K562 (cell line): ENCODE data around the gene LY6G6F. TPM values are rescaled to one million over a fixed set of nuclear protein-coding genes. Genes with fewer than 3 reads are reported as not detected.

ENCODE experiments used
- CHCHD3 ChIP-seq: fragments of 250-450 bp; sonication (Bioruptor Pico); IDR thresholded peaks from 2 replicates; pipeline ENCODE4 v2.1.2; 2022; ENCODE audit warnings: mild to moderate bottlenecking
- ELF1 ChIP-seq: fragments of 200-800 bp; sonication (Bioruptor generic); IDR thresholded peaks from 2 replicates; pipeline ENCODE4 v1.6.1; 2016; ENCODE audit warnings: missing genetic modification characterization, missing compliant biosample characterization
- FOSL1 ChIP-seq: fragments of 200-800 bp; sonication (Bioruptor generic); conservative IDR thresholded peaks from 2 replicates; pipeline ENCODE4 v1.6.1; 2016; ENCODE audit warnings: missing genetic modification characterization, missing compliant biosample characterization
- FOXJ2 ChIP-seq: fragments of 200-800 bp; sonication (Bioruptor generic); IDR thresholded peaks from 2 replicates; pipeline ENCODE4 v1.6.1; 2016; ENCODE audit warnings: missing genetic modification characterization, missing compliant biosample characterization
- FUS ChIP-seq: fragments of 200-400 bp; formaldehyde crosslinking; optimal IDR thresholded peaks from 2 replicates; pipeline ENCODE3; 2017; ENCODE audit warnings: low read depth, low read length
- GATAD2B ChIP-seq: fragments of 450-650 bp; IDR thresholded peaks from 2 replicates; pipeline ENCODE4 v1.6.1; 2017; ENCODE audit warnings: mild to moderate bottlenecking, borderline replicate concordance
- HNRNPLL ChIP-seq: fragments of 200-400 bp; formaldehyde crosslinking; IDR thresholded peaks from 2 replicates; pipeline ENCODE4 v1.6.1; 2017; ENCODE audit warnings: low read length, low read depth, mild to moderate bottlenecking; ENCODE audit not compliant: poor library complexity, severe bottlenecking
- KLF13 ChIP-seq: fragments of 450-650 bp; IDR thresholded peaks from 2 replicates; pipeline ENCODE4 v1.6.1; 2016; ENCODE audit warnings: missing genetic modification characterization, low read depth, mild to moderate bottlenecking, missing compliant biosample characterization, moderate library complexity, borderline replicate concordance
- NFE2 ChIP-seq: IDR thresholded peaks from 2 replicates; pipeline ENCODE4 v1.6.1; 2014; ENCODE audit warnings: antibody characterized with exemption, low read depth
- NR1H2 ChIP-seq: sonication (generic); formaldehyde crosslinking; IDR thresholded peaks from 2 replicates; pipeline ENCODE4 v1.4.0; 2020; ENCODE audit warnings: mild to moderate bottlenecking, missing genetic modification reagents
- POLR2AphosphoS2 ChIP-seq: IDR thresholded peaks from 2 replicates; pipeline ENCODE4 v1.6.1; 2012; ENCODE audit warnings: low read length, improper control_type of control experiment
- RBFOX2 ChIP-seq: fragments of 200-400 bp; formaldehyde crosslinking; IDR thresholded peaks from 2 replicates; pipeline ENCODE4 v1.6.1; 2017; ENCODE audit warnings: low read depth, mild to moderate bottlenecking, low read length, moderate library complexity
- SMAD1 ChIP-seq: fragments of 150-350 bp; IDR thresholded peaks from 2 replicates; pipeline ENCODE4 v1.6.1; 2014; ENCODE audit warnings: low read length, low read depth; ENCODE audit not compliant: partially characterized antibody
- SPI1 ChIP-seq: IDR thresholded peaks from 2 replicates; pipeline ENCODE4 v1.6.1; 2011; ENCODE audit warnings: low read depth, low read length, control low read depth, borderline replicate concordance
- SRSF9 ChIP-seq: fragments of 200-400 bp; formaldehyde crosslinking; IDR thresholded peaks from 2 replicates; pipeline ENCODE4 v1.6.1; 2017; ENCODE audit warnings: low read depth, low read length, borderline replicate concordance
- TAF15 ChIP-seq: fragments of 200-400 bp; formaldehyde crosslinking; IDR thresholded peaks from 2 replicates; pipeline ENCODE4 v1.6.1; 2017; ENCODE audit warnings: mild to moderate bottlenecking, low read depth, low read length, moderate library complexity
- U2AF1 ChIP-seq: fragments of 200-400 bp; formaldehyde crosslinking; optimal IDR thresholded peaks from 2 replicates; pipeline ENCODE3; 2017; ENCODE audit warnings: mild to moderate bottlenecking, low read depth, low read length, moderate library complexity
- ZFP36 ChIP-seq: fragments of 150-350 bp; IDR thresholded peaks from 2 replicates; pipeline ENCODE4 v1.6.1; 2018; ENCODE audit warnings: low read length, low read depth; ENCODE audit not compliant: partially characterized antibody
- ZFX ChIP-seq: sonication (generic); formaldehyde crosslinking; IDR thresholded peaks from 2 replicates; pipeline ENCODE4 v1.8.0; 2022; ENCODE audit warnings: mild to moderate bottlenecking, missing genetic modification reagents, moderate library complexity
- ZNF239 ChIP-seq: fragments of 250-450 bp; sonication (Bioruptor Pico); IDR thresholded peaks from 2 replicates; pipeline ENCODE4 v1.4.0; 2020; ENCODE audit warnings: mild to moderate bottlenecking
- polyA plus RNA-seq, 8 experiments: library from polyadenylated mRNA; depleted of rRNA in 4 of 8; stranded (reverse) in 5 of 8; unstranded in 3 of 8; fragments of >200 nt; fragmentation: Nextera tagmentation in 2 of 8; fragmentation: Illumina TruSeq in 1 of 8; extraction: Ambion mirVana in 2 of 8; extraction: Trizol in 1 of 8; gene quantifications; 2 replicates each; pipeline versions ENCODE4 v1.2.1 to v1.2.3, GENCODE V29; 2011 to 2014; ENCODE audit warnings: inconsistent platforms in 1 of 8, missing spikeins in 1 of 8
- total RNA-seq, 7 experiments: library from RNA; depleted of rRNA in 6 of 7; stranded (reverse); fragments of >200 nt in 6 of 7; fragmentation: Illumina TruSeq in 2 of 7; extraction: Trizol in 2 of 7; gene quantifications; 2 replicates each; pipeline versions ENCODE4 v1.2.1 to v1.2.3, GENCODE V29; 2011 to 2021; ENCODE audit warnings: low replicate concordance in 1 of 7
- TF ChIP-seq, protein P1 (sequence below): fragments of 250-450 bp; sonication (Bioruptor Pico); IDR thresholded peaks from 2 replicates; pipeline ENCODE4 v1.4.0; 2020; ENCODE audit warnings: borderline replicate concordance
- TF ChIP-seq, protein P2 (sequence below): fragments of 450-650 bp; formaldehyde crosslinking; IDR thresholded peaks from 2 replicates; pipeline ENCODE4 v1.4.0; 2022; ENCODE audit warnings: mild to moderate bottlenecking, moderate library complexity
- TF ChIP-seq, protein P3 (sequence below): fragments of 250-450 bp; sonication (Bioruptor Pico); IDR thresholded peaks from 2 replicates; pipeline ENCODE4 v1.4.0; 2020; ENCODE audit warnings: mild to moderate bottlenecking, moderate library complexity
- TF ChIP-seq, protein P4 (sequence below): fragments of 250-450 bp; sonication (Bioruptor Pico); IDR thresholded peaks from 2 replicates; pipeline ENCODE4 v1.6.1; 2021; ENCODE audit warnings: mild to moderate bottlenecking

LY6G6F gene
- total and polyA plus RNA-seq, 9 of the 15 experiments (the other 6 are each of a cell fraction or from before 2014, with no cell fraction given), result 0.14 to 0.50 (median 0.28) TPM; not detected in 2

DNA sequence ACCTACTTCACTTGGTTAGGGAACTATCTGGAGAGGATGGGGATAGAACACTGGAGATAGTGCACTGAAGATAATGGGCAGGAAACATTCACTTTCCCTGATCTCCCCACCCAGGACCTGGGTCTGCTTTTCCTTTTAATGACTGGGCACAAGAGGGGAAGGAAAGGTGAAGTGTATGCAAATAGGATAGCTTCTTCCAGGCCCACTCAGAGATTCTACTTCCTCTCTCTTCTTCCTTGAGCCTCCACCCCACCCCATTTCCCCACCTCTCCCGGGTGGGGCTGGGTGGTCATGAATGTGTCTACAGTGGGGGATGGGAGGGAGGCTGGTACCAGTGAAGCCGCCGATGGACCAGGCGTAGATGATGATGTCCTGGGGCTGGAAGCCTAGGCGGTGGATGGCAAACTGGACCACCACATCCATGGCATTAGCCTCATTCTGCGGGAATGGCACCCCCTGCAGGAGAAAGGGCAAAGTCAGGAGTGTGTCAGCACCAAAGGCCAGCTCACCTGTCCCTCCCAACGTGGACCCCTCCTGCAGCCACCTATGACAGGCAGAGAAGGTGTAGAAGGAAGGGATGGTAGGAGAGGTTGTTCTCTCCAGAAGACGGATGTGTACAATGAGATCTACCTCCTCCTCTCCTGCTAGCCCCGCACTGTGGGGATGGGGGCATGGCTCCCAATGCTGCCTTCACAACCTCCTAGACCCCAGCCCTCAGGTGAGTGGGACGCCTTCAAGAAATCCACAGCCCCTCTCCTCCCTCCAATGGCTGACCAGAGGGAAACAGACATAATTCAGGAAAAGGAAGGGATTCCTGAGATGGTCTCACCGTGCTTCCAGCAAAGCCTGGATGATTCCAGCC is 17.2 kb upstream of the LY6G6F start (continued):
- TF ChIP-seq, protein P1, sequence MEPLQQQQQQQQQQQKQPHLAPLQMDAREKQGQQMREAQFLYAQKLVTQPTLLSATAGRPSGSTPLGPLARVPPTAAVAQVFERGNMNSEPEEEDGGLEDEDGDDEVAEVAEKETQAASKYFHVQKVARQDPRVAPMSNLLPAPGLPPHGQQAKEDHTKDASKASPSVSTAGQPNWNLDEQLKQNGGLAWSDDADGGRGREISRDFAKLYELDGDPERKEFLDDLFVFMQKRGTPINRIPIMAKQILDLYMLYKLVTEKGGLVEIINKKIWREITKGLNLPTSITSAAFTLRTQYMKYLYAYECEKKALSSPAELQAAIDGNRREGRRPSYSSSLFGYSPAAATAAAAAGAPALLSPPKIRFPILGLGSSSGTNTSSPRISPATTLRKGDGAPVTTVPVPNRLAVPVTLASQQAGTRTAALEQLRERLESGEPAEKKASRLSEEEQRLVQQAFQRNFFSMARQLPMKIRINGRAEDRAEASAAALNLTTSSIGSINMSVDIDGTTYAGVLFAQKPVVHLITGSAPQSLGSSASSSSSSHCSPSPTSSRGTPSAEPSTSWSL (CRISPR knock-in tag), result 0 out of 2 replicates have a peak, but pooled peaks have one; percentile 11
- TF ChIP-seq FUS (no peak), TAF15 (no peak), ZNF239 (no peak), RBFOX2 (peak; percentile 41; the same call in 1 of the 2 replicates), ZFX (CRISPR knock-in tag) (no peak), NR1H2 (no peak), NFE2 (no peak), HNRNPLL (no peak), POLR2AphosphoS2 (no peak), CHCHD3 (CRISPR knock-in tag) (no peak), KLF13 (tag) (peak; percentile 13; the same call in 1 of the 2 replicates), SRSF9 (no peak), GATAD2B (no peak), FOSL1 (no peak), SPI1 (peak; percentile 70), FOXJ2 (tag) (no peak), U2AF1 (no peak), ZFP36 (no peak), ELF1 (no peak), SMAD1 (no peak)
- TF ChIP-seq, protein P2, sequence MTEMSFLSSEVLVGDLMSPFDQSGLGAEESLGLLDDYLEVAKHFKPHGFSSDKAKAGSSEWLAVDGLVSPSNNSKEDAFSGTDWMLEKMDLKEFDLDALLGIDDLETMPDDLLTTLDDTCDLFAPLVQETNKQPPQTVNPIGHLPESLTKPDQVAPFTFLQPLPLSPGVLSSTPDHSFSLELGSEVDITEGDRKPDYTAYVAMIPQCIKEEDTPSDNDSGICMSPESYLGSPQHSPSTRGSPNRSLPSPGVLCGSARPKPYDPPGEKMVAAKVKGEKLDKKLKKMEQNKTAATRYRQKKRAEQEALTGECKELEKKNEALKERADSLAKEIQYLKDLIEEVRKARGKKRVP, result no peak
- TF ChIP-seq, protein P3, sequence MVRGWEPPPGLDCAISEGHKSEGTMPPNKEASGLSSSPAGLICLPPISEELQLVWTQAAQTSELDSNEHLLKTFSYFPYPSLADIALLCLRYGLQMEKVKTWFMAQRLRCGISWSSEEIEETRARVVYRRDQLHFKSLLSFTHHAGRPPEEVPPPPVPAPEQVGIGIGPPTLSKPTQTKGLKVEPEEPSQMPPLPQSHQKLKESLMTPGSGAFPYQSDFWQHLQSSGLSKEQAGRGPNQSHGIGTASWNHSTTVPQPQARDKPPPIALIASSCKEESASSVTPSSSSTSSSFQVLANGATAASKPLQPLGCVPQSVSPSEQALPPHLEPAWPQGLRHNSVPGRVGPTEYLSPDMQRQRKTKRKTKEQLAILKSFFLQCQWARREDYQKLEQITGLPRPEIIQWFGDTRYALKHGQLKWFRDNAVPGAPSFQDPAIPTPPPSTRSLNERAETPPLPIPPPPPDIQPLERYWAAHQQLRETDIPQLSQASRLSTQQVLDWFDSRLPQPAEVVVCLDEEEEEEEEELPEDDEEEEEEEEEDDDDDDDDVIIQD (CRISPR knock-in tag), result no peak
- TF ChIP-seq, protein P4, sequence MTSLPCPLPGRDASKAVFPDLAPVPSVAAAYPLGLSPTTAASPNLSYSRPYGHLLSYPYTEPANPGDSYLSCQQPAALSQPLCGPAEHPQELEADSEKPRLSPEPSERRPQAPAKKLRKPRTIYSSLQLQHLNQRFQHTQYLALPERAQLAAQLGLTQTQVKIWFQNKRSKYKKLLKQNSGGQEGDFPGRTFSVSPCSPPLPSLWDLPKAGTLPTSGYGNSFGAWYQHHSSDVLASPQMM, result peak; percentile 64; the same call in 1 of the 2 replicates
- TF ChIP-seq, all 486 proteins: peak for 48
